ENCODE results near the gene NEU1.

NEU1 gene

GRCh38 chr6:31892821-31893220 lies 30.2 kb upstream of the NEU1 start:
- no peak for DNase-seq

DNA sequence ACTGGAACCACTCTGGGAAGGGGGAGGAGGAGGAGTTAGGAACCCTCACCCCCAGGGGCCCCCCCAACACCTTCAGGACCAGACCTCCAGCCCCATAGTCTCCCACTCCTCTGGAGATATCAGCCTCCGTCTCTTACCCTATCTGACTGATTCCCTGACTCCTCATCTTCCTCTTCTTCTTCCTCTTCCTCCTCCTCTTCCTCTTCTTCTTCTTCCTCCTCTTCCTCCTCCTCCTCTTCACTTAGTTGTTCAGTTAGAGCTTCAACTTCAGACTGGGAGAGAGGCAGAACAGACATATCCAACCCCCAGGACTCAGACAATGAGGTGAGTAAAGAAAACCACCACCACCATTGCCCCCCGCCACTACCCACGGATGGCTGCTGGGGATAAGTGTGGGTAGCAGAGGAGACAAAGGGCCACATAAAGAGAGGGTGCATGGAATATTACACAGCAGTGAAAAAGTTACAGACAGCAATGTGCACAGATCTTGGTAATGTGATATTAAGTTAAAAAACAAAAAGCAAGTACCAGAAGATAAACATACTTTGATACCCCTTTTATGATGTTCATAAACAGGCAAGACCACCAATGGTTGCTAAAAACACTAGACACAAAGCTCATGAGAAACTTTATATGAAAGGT lies 26.8 kb upstream of the NEU1 start:
- DNase-seq, result no peak

DNA sequence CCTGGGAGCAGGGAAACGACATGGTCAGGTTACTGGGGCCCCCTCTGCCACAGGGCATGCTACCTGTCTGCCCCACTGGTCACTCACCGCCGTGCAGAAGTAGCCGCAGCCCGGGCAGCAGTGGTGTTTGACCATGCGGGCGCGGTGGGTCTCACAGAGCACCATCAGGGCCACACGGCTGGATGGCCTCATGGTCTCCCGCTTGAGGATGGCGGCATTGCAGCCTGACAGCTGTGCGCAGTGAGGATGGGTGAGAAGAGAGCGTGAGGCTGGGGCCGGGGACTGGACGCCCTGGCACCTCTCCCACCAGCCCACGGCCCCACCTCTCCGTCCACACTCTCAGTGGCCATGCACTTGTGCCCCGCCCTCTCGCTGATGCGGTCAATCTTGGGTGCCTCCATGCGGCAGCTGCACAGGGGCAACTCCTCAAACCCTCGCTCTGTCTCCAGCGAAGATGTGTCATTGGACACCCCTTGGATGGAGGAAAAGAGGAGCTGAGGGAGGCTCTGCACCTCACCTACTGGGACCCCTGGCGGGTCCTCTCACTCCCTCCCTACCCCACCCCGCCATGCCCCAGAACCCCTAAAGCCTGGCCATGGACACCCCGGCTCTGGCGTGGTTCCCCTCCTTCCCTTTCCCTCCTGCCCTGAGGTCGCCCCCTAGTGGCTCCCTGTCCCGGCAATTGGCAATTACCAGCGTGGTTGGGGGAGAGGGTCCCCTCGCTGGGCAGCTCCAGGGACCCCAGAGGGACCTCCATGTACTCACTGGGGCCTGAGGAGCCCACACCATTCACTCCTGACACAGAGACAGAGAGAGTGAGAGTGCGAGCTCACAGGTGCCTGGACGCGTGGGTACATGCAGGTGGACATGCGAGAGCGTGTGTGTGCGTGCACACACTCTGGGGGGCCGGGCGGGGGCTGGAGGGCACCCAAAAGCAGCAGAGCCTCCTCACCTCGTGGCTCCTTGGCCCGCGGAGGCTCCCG lies 25.9 kb upstream of the NEU1 start:
- peak; percentile 50 for DNase-seq

GRCh38 chr6:31887173-31888007 lies 24.8 kb upstream of the NEU1 start:
- DNase-seq, result no peak

DNA sequence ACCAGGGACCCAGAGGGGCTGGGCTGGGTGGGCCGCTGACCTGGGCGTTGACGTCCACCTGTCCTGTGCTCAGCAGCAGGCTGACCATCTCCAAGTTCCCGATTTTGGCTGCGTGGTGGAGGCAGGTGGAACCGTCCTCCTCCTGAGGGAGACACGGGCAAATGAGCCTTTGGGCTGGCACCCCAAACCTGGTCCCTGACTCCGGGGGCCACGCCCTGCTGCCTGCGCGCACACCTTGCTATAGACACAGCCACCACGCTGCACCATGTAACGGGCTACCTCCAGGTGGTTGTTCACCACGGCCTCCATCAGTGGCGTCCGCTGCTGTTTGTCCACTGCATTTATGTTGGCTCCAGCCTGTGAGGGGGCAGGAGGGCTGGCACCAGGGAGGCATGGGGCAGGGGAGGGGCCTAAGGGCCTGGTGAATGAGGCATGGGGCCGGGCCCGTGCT lies 23.9 kb upstream of the NEU1 start:
- no peak for DNase-seq

DNA sequence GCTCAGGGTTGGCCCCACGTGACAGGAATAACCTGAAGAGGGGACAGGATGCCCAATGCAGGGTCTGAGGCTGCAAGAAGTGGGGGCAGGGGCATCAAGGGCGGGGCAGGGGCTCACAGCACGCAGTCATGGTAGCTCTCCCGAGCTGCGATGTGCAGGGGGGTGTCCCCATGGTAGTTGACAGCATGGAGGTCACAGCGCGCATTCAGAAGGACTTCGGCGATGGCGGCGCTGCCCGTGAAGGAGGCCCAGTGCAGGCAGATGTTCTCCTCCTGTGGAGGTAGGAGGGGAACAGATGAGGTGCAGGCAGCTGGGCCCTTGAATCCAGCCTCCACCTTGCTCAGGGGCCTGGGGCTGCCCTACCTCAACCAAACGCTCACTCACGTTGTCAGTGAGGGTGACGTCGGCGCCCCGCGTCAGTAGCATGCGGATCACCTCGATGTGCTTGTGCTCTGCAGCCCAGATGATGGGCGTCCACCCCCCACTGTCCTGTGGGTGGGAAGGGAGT lies 22.0 kb upstream of the NEU1 start:
- DNase-seq, result no peak

DNA sequence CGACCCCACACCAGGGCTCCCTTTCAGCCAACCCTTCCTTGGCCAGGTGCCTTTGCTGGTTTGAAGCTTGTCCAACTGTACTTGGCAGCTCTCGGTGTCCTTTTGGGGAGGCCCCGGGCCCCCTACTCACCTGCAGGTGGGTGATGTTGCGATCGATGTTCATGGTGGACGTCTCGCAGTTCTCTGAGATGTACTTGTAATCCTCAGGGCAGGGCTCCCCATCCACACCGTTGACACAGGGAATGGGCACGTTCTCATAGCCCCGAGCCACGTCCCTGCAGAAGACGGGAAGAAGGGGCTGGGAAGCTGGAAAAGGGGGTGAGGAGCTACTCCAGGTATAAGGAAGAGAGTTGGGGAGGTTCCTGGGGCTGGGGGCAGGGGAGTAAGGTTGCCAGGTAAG lies 21.1 kb upstream of the NEU1 start:
- no peak for DNase-seq

DNA sequence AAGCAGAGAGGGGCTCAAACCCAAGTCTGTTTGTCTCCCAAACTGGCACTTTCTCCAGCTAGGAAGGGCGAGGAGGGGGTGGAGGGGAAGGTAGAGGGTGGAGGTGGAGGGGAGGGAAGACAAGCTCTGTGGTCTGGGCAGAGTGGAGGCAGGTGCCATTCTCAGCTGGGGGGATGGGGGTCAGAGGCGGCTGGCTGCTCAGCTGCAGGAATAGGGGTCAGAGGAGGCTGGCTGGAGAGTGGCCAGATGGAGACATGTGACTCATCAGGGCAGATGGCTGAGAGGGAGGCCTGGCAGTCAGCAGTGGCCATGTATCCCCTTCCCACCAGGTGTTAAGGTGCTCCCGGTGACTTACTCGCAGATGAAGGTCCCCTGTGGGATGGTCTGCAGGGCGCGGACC lies 19.7 kb upstream of the NEU1 start:
- no peak for DNase-seq

DNA sequence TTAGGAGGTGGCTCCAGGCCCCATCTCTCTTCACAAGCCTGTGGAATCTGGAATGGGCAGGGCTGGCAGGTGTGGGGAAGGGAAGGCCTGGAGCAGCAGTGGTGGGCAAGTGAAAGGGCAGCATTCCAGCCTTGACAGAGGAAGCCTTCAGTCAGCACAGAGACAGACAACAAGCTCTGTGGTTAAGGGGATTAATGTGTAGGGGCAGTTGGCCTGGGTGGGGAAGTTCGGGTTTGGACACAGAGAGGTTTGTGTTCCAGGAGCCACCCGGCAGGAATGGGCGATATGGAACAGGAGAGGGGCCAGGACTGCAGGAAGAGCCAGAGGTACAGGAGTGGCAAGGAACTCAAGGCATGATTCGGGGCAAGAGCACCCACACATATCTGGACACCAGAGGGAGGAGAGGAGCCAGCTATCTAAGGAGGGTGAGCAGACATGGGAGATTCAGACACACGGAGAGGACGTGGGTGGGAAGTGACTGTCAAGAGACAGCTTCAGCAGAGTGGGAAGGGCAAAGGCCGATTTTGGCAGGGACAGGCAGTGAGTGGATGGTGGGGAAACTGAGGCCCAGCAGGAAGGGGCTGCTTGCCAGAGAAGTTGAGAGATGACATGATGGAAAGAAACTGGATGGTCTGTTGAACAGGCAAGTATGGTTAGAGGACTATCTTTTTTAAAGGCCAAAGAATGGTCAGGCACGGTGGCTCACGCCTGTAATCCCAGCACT lies 18.7 kb upstream of the NEU1 start:
- DNase-seq, result no peak

DNA sequence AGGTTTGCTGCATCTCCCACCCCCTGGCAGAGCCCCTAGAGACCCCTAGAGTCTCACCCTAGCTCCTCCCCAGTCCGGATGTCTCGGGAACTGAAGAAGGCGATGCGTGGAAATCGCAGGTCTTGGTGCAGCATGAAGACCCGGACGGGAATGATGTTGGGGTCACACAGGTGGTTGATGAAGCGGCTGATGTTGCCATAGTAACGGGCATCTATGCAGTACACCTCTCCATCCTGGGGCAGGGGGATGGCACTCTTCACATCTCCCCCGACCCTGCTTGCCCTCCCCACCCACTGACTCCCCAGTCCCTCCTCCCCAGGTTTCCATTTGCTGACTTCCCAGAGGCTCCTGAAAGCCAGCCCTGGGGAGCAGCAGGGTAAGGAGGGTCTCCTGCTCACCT lies 18.0 kb upstream of the NEU1 start:
- DNase-seq, result no peak

- DNase-seq, result no peak
These were observed 17.3 kb upstream of the NEU1 start for GRCh38 chr6:31879901-31880300.

DNA sequence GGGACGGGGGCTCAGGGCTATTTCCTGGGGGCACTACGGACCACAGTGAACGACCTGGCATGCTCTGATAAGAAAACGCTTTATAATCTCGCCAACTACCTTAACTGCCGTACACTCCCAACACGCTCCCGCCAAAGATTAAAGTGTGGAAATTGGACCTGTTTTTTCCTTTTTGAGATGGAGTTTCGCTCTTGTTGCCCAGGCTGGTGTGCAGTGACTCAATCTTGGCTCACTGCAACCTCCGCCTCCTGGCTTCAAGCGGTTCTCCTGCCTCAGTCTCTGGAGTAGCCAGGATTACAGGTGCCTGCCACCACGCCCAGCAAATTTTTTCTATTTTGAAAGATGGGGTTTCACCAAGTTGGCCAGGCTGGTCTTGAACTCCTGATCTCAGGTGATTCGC lies 16.5 kb upstream of the NEU1 start:
- DNase-seq, result no peak

DNA sequence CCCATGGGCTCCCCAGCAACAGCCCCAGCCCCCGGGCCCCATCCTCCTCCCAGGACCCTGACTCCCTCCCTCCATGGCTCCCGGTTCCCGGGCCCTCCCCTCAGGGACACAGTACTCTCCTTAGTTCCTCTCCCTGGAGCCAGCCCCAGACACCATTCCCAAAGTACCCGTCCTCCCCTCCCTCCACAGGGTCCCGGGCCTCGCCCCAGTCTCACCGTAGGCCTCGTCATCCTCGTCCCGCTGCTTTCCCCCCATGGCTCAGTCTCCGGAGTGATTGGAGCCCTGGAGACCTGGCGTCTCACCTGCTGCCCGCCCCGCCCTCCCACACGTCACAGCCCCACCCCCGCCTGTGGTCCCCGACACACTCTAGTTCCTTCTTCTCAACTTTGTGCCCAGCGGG lies 16.1 kb upstream of the NEU1 start, which contains the start of gene SLC44A4:
SLC44A4 (minus strand) TSS at position 272 of the 400 bp plus-strand sequence; CDS start at position 255, 17 bp downstream.
- no peak for DNase-seq

- DNase-seq, result no peak
These were observed 15.6 kb upstream of the NEU1 start for GRCh38 chr6:31878222-31878621.

DNA sequence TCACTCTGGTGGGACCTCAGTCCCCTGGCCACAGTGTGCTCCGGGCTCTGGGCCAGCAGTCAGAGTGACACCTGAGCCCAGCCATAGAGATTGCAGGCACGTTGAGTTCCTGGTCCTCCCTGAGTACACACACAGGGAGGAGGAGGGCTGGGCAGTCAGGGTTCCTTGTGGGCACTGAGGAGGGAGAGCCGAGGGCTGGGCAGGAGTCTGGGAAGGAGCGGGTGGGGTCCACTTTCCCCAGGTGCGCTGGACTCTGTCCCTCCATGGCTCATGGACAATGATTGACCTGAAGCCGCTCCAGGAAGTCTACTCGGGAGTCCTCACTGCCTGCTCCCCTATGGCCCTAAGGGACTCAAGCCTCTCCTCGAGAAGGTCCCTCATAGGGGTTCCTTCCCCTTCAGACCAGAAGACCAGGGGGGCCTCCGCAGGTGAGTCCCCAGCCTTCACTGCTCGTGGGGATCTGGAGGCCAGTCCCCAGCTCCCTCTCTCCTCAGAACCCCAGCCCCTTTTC lies 15.1 kb upstream of the NEU1 start:
- DNase-seq, result no peak

DNA sequence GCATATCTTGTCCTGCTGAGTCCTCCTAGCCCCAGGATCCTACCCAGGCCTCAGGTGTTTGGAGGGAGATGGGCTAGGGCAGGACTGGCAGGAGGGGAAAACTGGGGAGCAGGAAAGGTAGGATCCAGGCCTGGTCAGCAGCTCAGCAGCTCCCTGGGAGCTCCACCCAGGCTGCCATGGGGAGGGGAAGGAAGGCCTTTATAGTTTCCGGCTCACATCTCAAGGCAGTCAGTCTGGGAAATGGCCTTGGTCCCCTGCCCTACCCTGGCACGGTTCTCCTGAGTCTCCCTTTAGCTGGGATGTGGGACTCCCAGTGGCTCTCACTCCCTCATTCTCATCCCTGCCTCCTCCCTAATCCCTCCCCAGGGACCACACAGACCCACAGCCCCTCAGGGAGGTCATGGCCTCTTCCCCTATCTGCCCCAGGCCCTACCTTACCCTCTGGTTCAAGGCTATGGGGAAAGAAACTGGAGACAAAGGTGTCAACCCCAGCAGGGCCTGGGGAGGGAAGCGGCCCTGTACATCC lies 14.6 kb upstream of the NEU1 start:
- no peak for DNase-seq

- DNase-seq, result no peak
These were observed 13.7 kb upstream of the NEU1 start for GRCh38 chr6:31876357-31876756.

DNA sequence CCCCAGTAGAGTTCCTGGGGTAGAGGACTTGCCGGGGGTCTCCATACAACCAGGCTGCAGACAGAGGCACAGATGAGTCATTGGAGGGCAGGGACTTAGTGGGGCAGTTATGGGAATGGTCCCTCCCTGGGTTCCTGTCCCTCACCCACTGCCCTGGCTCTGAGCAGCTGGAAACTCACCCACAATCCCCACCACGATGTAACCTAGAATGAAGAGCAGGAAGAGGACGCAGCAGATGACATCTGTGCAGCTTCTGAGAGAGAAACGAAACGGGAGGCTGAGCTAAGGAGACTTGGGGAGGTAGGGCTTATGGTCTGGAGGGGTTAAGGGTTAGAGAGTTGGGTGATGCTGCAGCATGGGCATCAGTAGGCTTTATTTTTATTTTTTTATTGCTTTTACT lies 13.3 kb upstream of the NEU1 start:
- DNase-seq, result no peak

GRCh38 chr6:31874836-31875572 lies 12.4 kb upstream of the NEU1 start:
- no peak for DNase-seq

DNA sequence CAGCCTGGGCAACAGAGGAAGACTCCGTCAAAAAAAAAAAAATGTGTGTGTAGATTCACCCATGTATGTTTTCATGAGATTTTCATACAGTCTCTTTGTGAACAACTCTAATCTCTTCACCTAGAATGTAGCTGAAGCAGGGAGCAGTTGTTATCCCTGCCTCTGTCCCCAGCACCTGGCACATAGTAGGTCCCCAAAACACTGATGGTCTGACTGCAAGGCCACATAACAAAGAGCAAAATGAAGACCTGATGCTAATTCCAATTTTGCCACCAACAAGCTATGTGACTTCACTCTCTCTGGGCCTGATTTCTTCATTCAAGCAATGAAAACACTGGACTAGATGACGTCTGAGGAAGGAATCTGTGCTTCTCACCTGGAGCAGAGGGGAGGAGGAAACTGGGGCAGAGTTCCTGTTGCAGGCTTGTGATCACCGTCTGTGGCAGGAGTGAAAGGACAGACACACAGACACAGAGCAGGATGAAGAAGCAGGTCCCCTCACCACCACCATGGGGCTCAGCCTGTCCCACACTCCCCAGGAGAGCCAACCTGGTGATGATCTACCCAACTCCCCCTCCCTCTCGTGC lies 11.6 kb upstream of the NEU1 start:
- DNase-seq, result no peak
